ENCODE measurements around the gene MUC13.

The MUC13 gene

GRCh38 chr3:124888482-124889441, 45.8 kb downstream of the MUC13 start:
- peaks cover 3% of the 10 kb centered on the region; the same call in 1 of the 2 replicates for H3K4me1 ChIP-seq
- TF ChIP-seq CTCF (IDR thresholded peaks at IDR 0.05; ENCODE audit: low read depth, low read length), result no peak
- H3K4me3 ChIP-seq (ENCODE audit: low read depth, low read length), result no peak overlapping the region
- DNase-seq, result no peak
- H3K36me3 ChIP-seq, result no peaks in the 10 kb centered on the region; the same call in 1 of the 2 replicates
- H3K9me3 ChIP-seq, result no peaks in the 10 kb centered on the region
- H3K27me3 ChIP-seq, result no peaks in the 10 kb centered on the region

- no peak for DNase-seq
- Histone ChIP-seq H3K9me3 (no peaks in the 10 kb centered on the region), H3K36me3 (no peaks in the 10 kb centered on the region; the same call in 1 of the 2 replicates), H3K4me3 (ENCODE audit: low read depth, low read length) (no peak overlapping the region; the same call in 1 of the 2 replicates), H3K27me3 (no peaks in the 10 kb centered on the region), H3K4me1 (peaks cover 3% of the 10 kb centered on the region; the same call in 1 of the 2 replicates)
- no peak for TF ChIP-seq CTCF (IDR thresholded peaks at IDR 0.05; ENCODE audit: low read depth, low read length)
These were observed 46.6 kb downstream of the MUC13 start for GRCh38 chr3:124887932-124888298.

GRCh38 chr3:124887177-124887931, 47.2 kb downstream of the MUC13 start, which contains the start of gene ITGB5:
TSS of gene ITGB5 (minus strand) at chr3:124887365. CDS start at chr3:124887000, 365 bp downstream.
- Histone ChIP-seq H3K9me3 (no peaks in the 10 kb centered on the region), H3K4me3 (ENCODE audit: low read depth, low read length) (peak within 1 kb of the TSS; percentile 76), H3K27me3 (no peaks in the 10 kb centered on the region), H3K4me1 (peaks cover 3% of the 10 kb centered on the region; the same call in 1 of the 2 replicates), H3K36me3 (no peaks in the 10 kb centered on the region; the same call in 1 of the 2 replicates)
- peak; percentile 89 for DNase-seq
- no peak for TF ChIP-seq CTCF (IDR thresholded peaks at IDR 0.05; ENCODE audit: low read depth, low read length)

- no peaks in the 10 kb centered on the region for H3K9me3 ChIP-seq
- no peak for TF ChIP-seq CTCF (IDR thresholded peaks at IDR 0.05; ENCODE audit: low read depth, low read length)
- H3K27me3 ChIP-seq, result no peaks in the 10 kb centered on the region
- DNase-seq, result peak; percentile 63
- no peaks in the 10 kb centered on the region; the same call in 1 of the 2 replicates for H3K36me3 ChIP-seq
- peak overlapping the region; percentile 76 for H3K4me3 ChIP-seq (ENCODE audit: low read depth, low read length)
- H3K4me1 ChIP-seq, result peaks cover 3% of the 10 kb centered on the region; the same call in 1 of the 2 replicates
These were observed 48.1 kb downstream of the MUC13 start for GRCh38 chr3:124886168-124887056.

GRCh38 chr3:124885466-124886167, 48.9 kb downstream of the MUC13 start:
- DNase-seq, result peak; percentile 42
- H3K4me3 ChIP-seq (ENCODE audit: low read depth, low read length), result peak overlapping the region; percentile 76
- H3K27me3 ChIP-seq, result no peaks in the 10 kb centered on the region
- no peaks in the 10 kb centered on the region; the same call in 1 of the 2 replicates for H3K36me3 ChIP-seq
- no peaks in the 10 kb centered on the region for H3K9me3 ChIP-seq
- no peak for TF ChIP-seq CTCF (IDR thresholded peaks at IDR 0.05; ENCODE audit: low read depth, low read length)
- H3K4me1 ChIP-seq, result peaks cover 3% of the 10 kb centered on the region; the same call in 1 of the 2 replicates

Measured in BE2C (cell line).